Breast epithelium (tissue), 3 donors: ENCODE results near the gene RBM19.

Source experiments
- POLR2A ChIP-seq: fragments of 450-650 bp; IDR thresholded peaks from one replicate; pipeline ENCODE4 v1.6.1; 2016; ENCODE audit warnings: antibody characterized with exemption, mild to moderate bottlenecking, moderate library complexity
- TF ChIP-seq, protein P1 (sequence below), 3 donors: fragments of 450-650 bp; IDR thresholded peaks; one replicate each; pipeline ENCODE4 v1.5.1; 2016 to 2017; ENCODE audit warnings: antibody characterized with exemption in 3 of 3, mild to moderate bottlenecking in 3 of 3, moderate library complexity in 3 of 3

DNA sequence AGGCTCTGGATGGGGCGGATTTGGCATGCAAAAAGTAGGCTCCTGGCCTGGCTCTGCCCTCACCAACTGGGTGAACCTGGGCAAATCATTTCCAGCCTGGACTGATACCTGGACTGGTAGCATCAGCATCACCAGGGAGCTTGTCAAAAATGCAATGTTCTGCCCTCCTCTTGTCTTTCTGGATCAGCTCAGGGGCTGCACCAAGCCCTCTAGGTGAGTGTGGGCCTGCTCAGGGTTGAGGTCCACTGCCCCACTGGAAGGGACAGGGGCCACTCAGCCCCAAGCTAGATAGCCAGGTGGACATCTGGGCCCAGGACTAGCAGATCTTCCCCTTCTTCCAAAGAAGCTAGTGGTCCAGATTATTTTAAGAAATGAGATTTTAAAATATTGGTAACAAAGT lies 99.6 kb downstream of the RBM19 start:
- TF ChIP-seq POLR2A = no peak
- TF ChIP-seq, protein P1, sequence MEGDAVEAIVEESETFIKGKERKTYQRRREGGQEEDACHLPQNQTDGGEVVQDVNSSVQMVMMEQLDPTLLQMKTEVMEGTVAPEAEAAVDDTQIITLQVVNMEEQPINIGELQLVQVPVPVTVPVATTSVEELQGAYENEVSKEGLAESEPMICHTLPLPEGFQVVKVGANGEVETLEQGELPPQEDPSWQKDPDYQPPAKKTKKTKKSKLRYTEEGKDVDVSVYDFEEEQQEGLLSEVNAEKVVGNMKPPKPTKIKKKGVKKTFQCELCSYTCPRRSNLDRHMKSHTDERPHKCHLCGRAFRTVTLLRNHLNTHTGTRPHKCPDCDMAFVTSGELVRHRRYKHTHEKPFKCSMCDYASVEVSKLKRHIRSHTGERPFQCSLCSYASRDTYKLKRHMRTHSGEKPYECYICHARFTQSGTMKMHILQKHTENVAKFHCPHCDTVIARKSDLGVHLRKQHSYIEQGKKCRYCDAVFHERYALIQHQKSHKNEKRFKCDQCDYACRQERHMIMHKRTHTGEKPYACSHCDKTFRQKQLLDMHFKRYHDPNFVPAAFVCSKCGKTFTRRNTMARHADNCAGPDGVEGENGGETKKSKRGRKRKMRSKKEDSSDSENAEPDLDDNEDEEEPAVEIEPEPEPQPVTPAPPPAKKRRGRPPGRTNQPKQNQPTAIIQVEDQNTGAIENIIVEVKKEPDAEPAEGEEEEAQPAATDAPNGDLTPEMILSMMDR (IDR thresholded peaks at IDR 0.05) = no peak
